HG03457 (cell line): Measurements from ENCODE around the gene SH3RF2.
"Not testable (repeated sequence)": the region's sequence is repeated elsewhere in the genome, so short reads cannot be mapped to it uniquely, and the experiment has no call there.

Experiments used
- ATAC-seq: cut with Tn5 transposase; IDR thresholded peaks from one replicate; pipeline ENCODE4 v1.9.1; 2021; ENCODE audit warnings: moderate number of reproducible peaks; ENCODE audit not compliant: unreplicated experiment

Gene SH3RF2

GRCh38 chr5:145936401-145937131, at the start of gene SH3RF2:
SH3RF2 (plus strand) TSS chr5:145936578; CDS start chr5:145937929, 1,351 bp downstream.
- ATAC-seq, result no peak

GRCh38 chr5:145887217-145887616, 49.2 kb upstream of the SH3RF2 start:
- no peak for ATAC-seq

- ATAC-seq, result no peak
These were observed 48.3 kb upstream of the SH3RF2 start for GRCh38 chr5:145887976-145888574.

- no peak for ATAC-seq
These were observed 46.8 kb upstream of the SH3RF2 start for GRCh38 chr5:145889611-145890010.

GRCh38 chr5:145891378-145891777, 45.0 kb upstream of the SH3RF2 start:
- not testable (repeated sequence) for ATAC-seq

- ATAC-seq, result no peak
These were observed 38.2 kb upstream of the SH3RF2 start for GRCh38 chr5:145898171-145898570.

GRCh38 chr5:145902421-145902820, 34.0 kb upstream of the SH3RF2 start:
- no peak for ATAC-seq

GRCh38 chr5:145903113-145903512, 33.3 kb upstream of the SH3RF2 start:
- ATAC-seq, result no peak

GRCh38 chr5:145903867-145904266, 32.5 kb upstream of the SH3RF2 start:
- ATAC-seq, result no peak

- no peak for ATAC-seq
These were observed 31.6 kb upstream of the SH3RF2 start for GRCh38 chr5:145904743-145905142.

GRCh38 chr5:145906401-145906800, 30.0 kb upstream of the SH3RF2 start:
- no peak for ATAC-seq

- ATAC-seq, result no peak
These were observed 28.0 kb upstream of the SH3RF2 start for GRCh38 chr5:145908206-145908960.

- no peak for ATAC-seq
These were observed 25.2 kb upstream of the SH3RF2 start for GRCh38 chr5:145911164-145911563.

GRCh38 chr5:145912019-145912418, 24.4 kb upstream of the SH3RF2 start:
- no peak for ATAC-seq

GRCh38 chr5:145912594-145912993, 23.8 kb upstream of the SH3RF2 start:
- ATAC-seq, result no peak

- ATAC-seq, result no peak
These were observed 22.7 kb upstream of the SH3RF2 start for GRCh38 chr5:145913701-145914100.

GRCh38 chr5:145915970-145916638, 20.3 kb upstream of the SH3RF2 start:
- no peak for ATAC-seq

GRCh38 chr5:145917288-145917687, 19.1 kb upstream of the SH3RF2 start:
- ATAC-seq, result no peak

GRCh38 chr5:145918397-145918796, 18.0 kb upstream of the SH3RF2 start:
- no peak for ATAC-seq

- no peak for ATAC-seq
These were observed 17.0 kb upstream of the SH3RF2 start for GRCh38 chr5:145919413-145919812.

- no peak for ATAC-seq
These were observed 15.7 kb upstream of the SH3RF2 start for GRCh38 chr5:145920542-145921210.
